ENCODE results near the gene MSH5.

The MSH5 gene

GRCh38 chr6:31730631-31731086, 9.1 kb upstream of the MSH5 start:
- peaks cover 5% of the 10 kb centered on the region for H3K27me3 ChIP-seq (ENCODE audit: insufficient read depth, low read length, poor library complexity, severe bottlenecking)
- H3K4me3 ChIP-seq (ENCODE audit: low read length, poor library complexity, severe bottlenecking), result peak overlapping the region; percentile 94
- H3F3A ChIP-seq (ENCODE audit: low read depth), result peaks cover 16% of the 10 kb centered on the region; the same call in 1 of the 2 replicates
- H3K36me3 ChIP-seq (ENCODE audit: insufficient read depth, low read length), result peaks cover 41% of the 10 kb centered on the region
- H3K4me2 ChIP-seq (ENCODE audit: low read depth, low read length, poor library complexity, severe bottlenecking), result peak overlapping the region; percentile 85
- H4K20me1 ChIP-seq (ENCODE audit: insufficient read depth, low read length, poor library complexity, severe bottlenecking), result peaks cover 45% of the 10 kb centered on the region
- peak overlapping the region; percentile 89 for H3K9ac ChIP-seq (ENCODE audit: low read depth, low read length, poor library complexity, severe bottlenecking)
- H3K9me3 ChIP-seq (ENCODE audit: insufficient read depth, low read depth, low read length), result no peaks in the 10 kb centered on the region
- peaks cover 62% of the 10 kb centered on the region for H3K4me1 ChIP-seq (ENCODE audit: insufficient read depth, low read length, poor library complexity, severe bottlenecking)
- H3K79me2 ChIP-seq (ENCODE audit: insufficient read depth, low read length), result peaks cover 83% of the 10 kb centered on the region
- 0 out of 2 replicates have a peak, but pooled peaks have one; percentile 1 for TF ChIP-seq CTCF (conservative IDR thresholded peaks at IDR 0.05; ENCODE audit: low read length)
- no peak for TF ChIP-seq EZH2phosphoT487 (IDR thresholded peaks at IDR 0.05; ENCODE audit: borderline replicate concordance)
- H2AFZ ChIP-seq (ENCODE audit: low read length), result no peak overlapping the region
- H3K9me2 ChIP-seq (replicated peaks; ENCODE audit: low read depth, low read length), result no peaks in the 10 kb centered on the region

- H3K9me3 ChIP-seq (ENCODE audit: insufficient read depth, low read depth, low read length), result no peaks in the 10 kb centered on the region
- H3K4me1 ChIP-seq (ENCODE audit: insufficient read depth, low read length, poor library complexity, severe bottlenecking), result peaks cover 55% of the 10 kb centered on the region
- H3K36me3 ChIP-seq (ENCODE audit: insufficient read depth, low read length), result peaks cover 40% of the 10 kb centered on the region
- H3K27me3 ChIP-seq (ENCODE audit: insufficient read depth, low read length, poor library complexity, severe bottlenecking), result peaks cover 9% of the 10 kb centered on the region
- H3K79me2 ChIP-seq (ENCODE audit: insufficient read depth, low read length), result peaks cover 92% of the 10 kb centered on the region
- TF ChIP-seq EZH2phosphoT487 (IDR thresholded peaks at IDR 0.05; ENCODE audit: borderline replicate concordance) (no peak), CTCF (conservative IDR thresholded peaks at IDR 0.05; ENCODE audit: low read length) (no peak)
- no peak overlapping the region for H3K9ac ChIP-seq (ENCODE audit: low read depth, low read length, poor library complexity, severe bottlenecking)
- H2AFZ ChIP-seq (ENCODE audit: low read length), result no peak overlapping the region
- no peaks in the 10 kb centered on the region for H3K9me2 ChIP-seq (replicated peaks; ENCODE audit: low read depth, low read length)
- H3F3A ChIP-seq (ENCODE audit: low read depth), result peaks cover 15% of the 10 kb centered on the region; the same call in 1 of the 2 replicates
- no peak overlapping the region for H3K4me3 ChIP-seq (ENCODE audit: low read length, poor library complexity, severe bottlenecking)
- peaks cover 48% of the 10 kb centered on the region for H4K20me1 ChIP-seq (ENCODE audit: insufficient read depth, low read length, poor library complexity, severe bottlenecking)
- peak overlapping the region; percentile 21 for H3K4me2 ChIP-seq (ENCODE audit: low read depth, low read length, poor library complexity, severe bottlenecking)
Measured at GRCh38 chr6:31732029-31732428, 7.8 kb upstream of the MSH5 start.

GRCh38 chr6:31733734-31734133, 6.1 kb upstream of the MSH5 start:
- no peaks in the 10 kb centered on the region for H3K9me3 ChIP-seq (ENCODE audit: insufficient read depth, low read depth, low read length)
- H3K9ac ChIP-seq (ENCODE audit: low read depth, low read length, poor library complexity, severe bottlenecking), result peak overlapping the region; percentile 100
- H3K27me3 ChIP-seq (ENCODE audit: insufficient read depth, low read length, poor library complexity, severe bottlenecking), result peaks cover 9% of the 10 kb centered on the region
- peaks cover 81% of the 10 kb centered on the region for H3K79me2 ChIP-seq (ENCODE audit: insufficient read depth, low read length)
- TF ChIP-seq EZH2phosphoT487 (IDR thresholded peaks at IDR 0.05; ENCODE audit: borderline replicate concordance) (no peak), CTCF (conservative IDR thresholded peaks at IDR 0.05; ENCODE audit: low read length) (no peak)
- H3F3A ChIP-seq (ENCODE audit: low read depth), result peaks cover 23% of the 10 kb centered on the region
- peaks cover 42% of the 10 kb centered on the region for H4K20me1 ChIP-seq (ENCODE audit: insufficient read depth, low read length, poor library complexity, severe bottlenecking)
- peaks cover 35% of the 10 kb centered on the region for H3K36me3 ChIP-seq (ENCODE audit: insufficient read depth, low read length)
- peak overlapping the region; percentile 100 for H3K4me3 ChIP-seq (ENCODE audit: low read length, poor library complexity, severe bottlenecking)
- H3K4me1 ChIP-seq (ENCODE audit: insufficient read depth, low read length, poor library complexity, severe bottlenecking), result peaks cover 62% of the 10 kb centered on the region
- no peaks in the 10 kb centered on the region for H3K9me2 ChIP-seq (replicated peaks; ENCODE audit: low read depth, low read length)
- no peak overlapping the region for H2AFZ ChIP-seq (ENCODE audit: low read length)
- peak overlapping the region; percentile 99 for H3K4me2 ChIP-seq (ENCODE audit: low read depth, low read length, poor library complexity, severe bottlenecking)

Data from Loucy (cell line).